ENCODE data around the gene ECT2L. TPM values are rescaled to one million over a fixed set of nuclear protein-coding genes. Genes with fewer than 3 reads are reported as not detected.

Gene ECT2L
- total RNA-seq, 1 donor from 2014 or later = not detected

- no peaks in the 10 kb centered on the region for H3K36me3 Mint-ChIP-seq (ENCODE audit: low read depth)
- no peaks in the 10 kb centered on the region for H3K27me3 Mint-ChIP-seq (ENCODE audit: low read depth)
- H3K4me1 Mint-ChIP-seq (ENCODE audit: low read depth) = peaks cover 11% of the 10 kb centered on the region
- TF ChIP-seq CTCF (IDR thresholded peaks at IDR 0.05) = no peak
- H3K4me3 Mint-ChIP-seq (ENCODE audit: unreplicated experiment) = no peak overlapping the region
- no peak for DNase-seq (ENCODE audit: low spot score)
- H3K9me3 Mint-ChIP-seq (ENCODE audit: low read depth) = no peaks in the 10 kb centered on the region
- no peak overlapping the region for H3K27ac Mint-ChIP-seq (ENCODE audit: unreplicated experiment)
Measured at GRCh38 chr6:138769102-138769676, 26.7 kb upstream of the ECT2L start.

GRCh38 chr6:138772596-138773176 is 23.2 kb upstream of the ECT2L start:
- H3K27me3 Mint-ChIP-seq (ENCODE audit: low read depth) = no peaks in the 10 kb centered on the region
- no peak for TF ChIP-seq CTCF (IDR thresholded peaks at IDR 0.05)
- no peaks in the 10 kb centered on the region for H3K9me3 Mint-ChIP-seq (ENCODE audit: low read depth)
- H3K27ac Mint-ChIP-seq (ENCODE audit: unreplicated experiment) = peak overlapping the region; percentile 100
- H3K36me3 Mint-ChIP-seq (ENCODE audit: low read depth) = peaks cover 3% of the 10 kb centered on the region
- peaks cover 16% of the 10 kb centered on the region for H3K4me1 Mint-ChIP-seq (ENCODE audit: low read depth)
- DNase-seq (ENCODE audit: low spot score) = no peak
- peak overlapping the region; percentile 99 for H3K4me3 Mint-ChIP-seq (ENCODE audit: unreplicated experiment)

GRCh38 chr6:138773177-138774091 is 22.5 kb upstream of the ECT2L start, which contains the start of gene CCDC28A:
TSS of gene CCDC28A (plus strand) at chr6:138773769. CDS start at chr6:138776121, 2,352 bp downstream.
- no peak for TF ChIP-seq CTCF (IDR thresholded peaks at IDR 0.05)
- peaks cover 16% of the 10 kb centered on the region for H3K4me1 Mint-ChIP-seq (ENCODE audit: low read depth)

GRCh38 chr6:138774370-138774769 is 21.5 kb upstream of the ECT2L start:
- H3K4me1 Mint-ChIP-seq (ENCODE audit: low read depth) = peaks cover 16% of the 10 kb centered on the region
- TF ChIP-seq CTCF (IDR thresholded peaks at IDR 0.05) = no peak
- peak overlapping the region; percentile 99 for H3K4me3 Mint-ChIP-seq (ENCODE audit: unreplicated experiment)
- peaks cover 4% of the 10 kb centered on the region for H3K36me3 Mint-ChIP-seq (ENCODE audit: low read depth)
- no peaks in the 10 kb centered on the region for H3K9me3 Mint-ChIP-seq (ENCODE audit: low read depth)
- no peak for DNase-seq (ENCODE audit: low spot score)
- peak overlapping the region; percentile 100 for H3K27ac Mint-ChIP-seq (ENCODE audit: unreplicated experiment)
- H3K27me3 Mint-ChIP-seq (ENCODE audit: low read depth) = no peaks in the 10 kb centered on the region

More at GRCh38 chr6:138773177-138774091, 22.5 kb upstream of the ECT2L start, which contains the start of gene CCDC28A:
- peak within 1 kb of the TSS; percentile 100 for H3K27ac Mint-ChIP-seq (ENCODE audit: unreplicated experiment)
- peaks cover 4% of the 10 kb centered on the region for H3K36me3 Mint-ChIP-seq (ENCODE audit: low read depth)
- DNase-seq (ENCODE audit: low spot score) = peak; percentile 96
- H3K4me3 Mint-ChIP-seq (ENCODE audit: unreplicated experiment) = peak within 1 kb of the TSS; percentile 99
- H3K9me3 Mint-ChIP-seq (ENCODE audit: low read depth) = no peaks in the 10 kb centered on the region
- H3K27me3 Mint-ChIP-seq (ENCODE audit: low read depth) = no peaks in the 10 kb centered on the region

- Mint-ChIP-seq H3K9me3 (ENCODE audit: low read depth) (no peaks in the 10 kb centered on the region), H3K4me3 (ENCODE audit: unreplicated experiment) (no peak overlapping the region), H3K27me3 (ENCODE audit: low read depth) (no peaks in the 10 kb centered on the region), H3K27ac (ENCODE audit: unreplicated experiment) (no peak overlapping the region), H3K4me1 (ENCODE audit: low read depth) (peaks cover 16% of the 10 kb centered on the region), H3K36me3 (ENCODE audit: low read depth) (peaks cover 4% of the 10 kb centered on the region)
- TF ChIP-seq CTCF (IDR thresholded peaks at IDR 0.05) = no peak
- DNase-seq (ENCODE audit: low spot score) = no peak
Measured at GRCh38 chr6:138776659-138777058, 19.2 kb upstream of the ECT2L start.
